MCF 10A (cell line): ENCODE results near the gene LIMA1. TPM values are rescaled to one million over a fixed set of nuclear protein-coding genes. Genes with fewer than 3 reads are reported as not detected.

Source experiments
- BruUV-seq: library from RNA; stranded (reverse); fragments of 400-500 nt; replicated peaks from 2 replicates; lab custom pipeline; 2021; lab: Mats Ljungman, UMichigan
- CTCF ChIA-PET: fragments of 300-600 bp; sonication (Branson Sonifier 250); formaldehyde crosslinking; extraction: SDS; loops from one replicate; lab custom pipeline; 2021; ENCODE audit warnings: antibody characterized with exemption, inconsistent platforms; lab: Yijun Ruan, JAX
- POLR2A ChIA-PET: fragments of 300-600, 350-650 bp; sonication (Branson Sonifier 250); formaldehyde crosslinking; extraction: SDS; loops from one replicate; lab custom pipeline; 2020; ENCODE audit warnings: antibody characterized with exemption, inconsistent platforms; lab: Yijun Ruan, JAX
- DNase-seq: peaks from one replicate; pipeline ENCODE4 v3.0.0-alpha.2; 2018; ENCODE audit not compliant: unreplicated experiment
- H3K27ac Mint-ChIP-seq: one replicate; pipeline ENCODE4 v1.8.0; 2022; ENCODE audit warnings: mild to moderate bottlenecking, low read depth, mixed read lengths; ENCODE audit not compliant: unreplicated experiment
- H3K27me3 Mint-ChIP-seq: one replicate; pipeline ENCODE4 v1.8.0; 2022; ENCODE audit warnings: mixed read lengths; ENCODE audit not compliant: insufficient read depth, unreplicated experiment
- H3K36me3 Mint-ChIP-seq: one replicate; pipeline ENCODE4 v1.8.0; 2022; ENCODE audit warnings: mild to moderate bottlenecking, moderate library complexity, mixed read lengths; ENCODE audit not compliant: insufficient read depth, unreplicated experiment
- H3K4me1 Mint-ChIP-seq: one replicate; pipeline ENCODE4 v1.8.0; 2022; ENCODE audit warnings: mixed read lengths; ENCODE audit not compliant: insufficient read depth, unreplicated experiment
- H3K4me3 Mint-ChIP-seq: one replicate; pipeline ENCODE4 v1.8.0; 2022; ENCODE audit warnings: mild to moderate bottlenecking, moderate library complexity, mixed read lengths; ENCODE audit not compliant: unreplicated experiment
- H3K9me3 Mint-ChIP-seq: one replicate; pipeline ENCODE4 v1.8.0; 2022; ENCODE audit warnings: mixed read lengths; ENCODE audit not compliant: unreplicated experiment
- intact Hi-C: fragments of 100-400 bp; cut with micrococcal nuclease; formaldehyde crosslinking; loops from 2 replicates; pipeline ENCODE4 v1.14.1; 2022
- total RNA-seq: library from RNA; stranded (reverse); gene quantifications from 2 replicates; pipeline ENCODE4 v1.2.3, GENCODE V29; 2022
- TF ChIP-seq, protein P1 (sequence below): fragments of 200-600 bp; IDR thresholded peaks from one replicate; pipeline ENCODE4 v1.8.0; 2022; ENCODE audit warnings: antibody characterized with exemption, mild to moderate bottlenecking; ENCODE audit not compliant: unreplicated experiment

Gene LIMA1
- total RNA-seq, 1 experiment from 2014 or later, result 86.0 TPM

GRCh38 chr12:50185301-50185895 lies 97.9 kb downstream of the LIMA1 start:
- BruUV-seq, result no TSS peak
- POLR2A ChIA-PET, result interaction anchor here (0.6 to 1.4 kb wide), 4 partner anchors 9 to 118 kb away, joined by 3 to 6 read pairs (median 4); partner anchors contain the start of gene COX14
- Mint-ChIP-seq H3K36me3 (peaks cover 29% of the 10 kb centered on the region), H3K27me3 (no peaks in the 10 kb centered on the region), H3K4me3 (no peak overlapping the region), H3K27ac (peak overlapping the region; percentile 68), H3K9me3 (no peaks in the 10 kb centered on the region), H3K4me1 (peaks cover 33% of the 10 kb centered on the region)
- DNase-seq, result no peak
- TF ChIP-seq, protein P1, sequence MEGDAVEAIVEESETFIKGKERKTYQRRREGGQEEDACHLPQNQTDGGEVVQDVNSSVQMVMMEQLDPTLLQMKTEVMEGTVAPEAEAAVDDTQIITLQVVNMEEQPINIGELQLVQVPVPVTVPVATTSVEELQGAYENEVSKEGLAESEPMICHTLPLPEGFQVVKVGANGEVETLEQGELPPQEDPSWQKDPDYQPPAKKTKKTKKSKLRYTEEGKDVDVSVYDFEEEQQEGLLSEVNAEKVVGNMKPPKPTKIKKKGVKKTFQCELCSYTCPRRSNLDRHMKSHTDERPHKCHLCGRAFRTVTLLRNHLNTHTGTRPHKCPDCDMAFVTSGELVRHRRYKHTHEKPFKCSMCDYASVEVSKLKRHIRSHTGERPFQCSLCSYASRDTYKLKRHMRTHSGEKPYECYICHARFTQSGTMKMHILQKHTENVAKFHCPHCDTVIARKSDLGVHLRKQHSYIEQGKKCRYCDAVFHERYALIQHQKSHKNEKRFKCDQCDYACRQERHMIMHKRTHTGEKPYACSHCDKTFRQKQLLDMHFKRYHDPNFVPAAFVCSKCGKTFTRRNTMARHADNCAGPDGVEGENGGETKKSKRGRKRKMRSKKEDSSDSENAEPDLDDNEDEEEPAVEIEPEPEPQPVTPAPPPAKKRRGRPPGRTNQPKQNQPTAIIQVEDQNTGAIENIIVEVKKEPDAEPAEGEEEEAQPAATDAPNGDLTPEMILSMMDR, result no peak
- intact Hi-C loops, result no loop called here
- CTCF ChIA-PET, result interaction anchor here (0.6 to 2.2 kb wide), 6 partner anchors 10 to 130 kb away, joined by 3 to 13 read pairs (median 4); no protein-coding TSS in a partner anchor

DNA sequence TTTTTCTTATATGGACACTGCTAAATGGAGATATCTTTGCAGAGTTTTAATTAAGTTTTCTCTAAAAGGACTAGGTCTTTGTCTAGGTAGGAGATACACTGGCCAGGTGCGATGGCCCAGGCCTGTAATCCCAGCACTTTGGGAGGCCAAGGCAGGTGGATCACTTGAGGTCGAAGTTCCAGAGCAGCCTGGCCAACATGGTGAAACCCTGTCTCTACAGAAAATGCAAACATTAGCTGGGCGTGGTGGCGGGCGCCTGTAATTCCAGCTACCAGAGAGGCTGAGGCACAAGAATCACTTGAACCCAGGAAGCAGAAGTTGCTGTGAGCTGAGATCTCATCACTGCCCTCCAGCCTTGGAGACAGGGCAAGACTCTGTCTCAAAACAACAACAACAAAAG lies 99.1 kb downstream of the LIMA1 start:
- peaks cover 32% of the 10 kb centered on the region for H3K4me1 Mint-ChIP-seq
- no TSS peak for BruUV-seq
- H3K9me3 Mint-ChIP-seq, result no peaks in the 10 kb centered on the region
- H3K36me3 Mint-ChIP-seq, result peaks cover 29% of the 10 kb centered on the region
- CTCF ChIA-PET, result interaction anchor here (0.6 to 3.9 kb wide), 5 partner anchors 9 to 130 kb away, joined by 3 to 19 read pairs (median 7); partner anchors contain the start of gene COX14
- DNase-seq, result no peak
- POLR2A ChIA-PET, result interaction anchor here (0.5 to 1.4 kb wide), 4 partner anchors 36 to 223 kb away, joined by 3 to 6 read pairs (median 3); partner anchors contain the start of gene COX14
- TF ChIP-seq, protein P1, result no peak
- H3K4me3 Mint-ChIP-seq, result no peak overlapping the region
- intact Hi-C loops, result no loop called here
- H3K27me3 Mint-ChIP-seq, result no peaks in the 10 kb centered on the region
- no peak overlapping the region for H3K27ac Mint-ChIP-seq

- Mint-ChIP-seq H3K36me3 (peaks cover 40% of the 10 kb centered on the region), H3K27ac (peak overlapping the region; percentile 54), H3K4me1 (peaks cover 23% of the 10 kb centered on the region), H3K27me3 (no peaks in the 10 kb centered on the region), H3K9me3 (no peaks in the 10 kb centered on the region), H3K4me3 (no peak overlapping the region)
- no TSS peak for BruUV-seq
- DNase-seq, result no peak
- POLR2A ChIA-PET, result interaction anchor here (0.6 to 0.7 kb wide), 3 partner anchors 12 to 58 kb away, joined by 3 to 4 read pairs (median 3); no protein-coding TSS in a partner anchor
- intact Hi-C loops, result loop anchor here (2.0 kb wide), 1 partner anchor 132 kb away; no protein-coding TSS in a partner anchor
- TF ChIP-seq, protein P1, result peak; percentile 6
- CTCF ChIA-PET, result interaction anchor here (0.6 to 3.9 kb wide), 10 partner anchors 11 to 313 kb away, joined by 3 to 19 read pairs (median 4); no protein-coding TSS in a partner anchor
Observed at GRCh38 chr12:50182461-50182860, 100.9 kb downstream of the LIMA1 start.

GRCh38 chr12:50181691-50182090 lies 101.6 kb downstream of the LIMA1 start:
- ChIA-PET CTCF (interaction anchor here (0.6 to 3.9 kb wide), 9 partner anchors 10 to 281 kb away, joined by 3 to 19 read pairs (median 3); no protein-coding TSS in a partner anchor), POLR2A (interaction anchor here (0.7 kb wide), 2 partner anchors 11 to 39 kb away, joined by 3 to 4 read pairs; no protein-coding TSS in a partner anchor)
- no peaks in the 10 kb centered on the region for H3K27me3 Mint-ChIP-seq
- H3K9me3 Mint-ChIP-seq, result no peaks in the 10 kb centered on the region
- H3K36me3 Mint-ChIP-seq, result peaks cover 45% of the 10 kb centered on the region
- H3K4me1 Mint-ChIP-seq, result peaks cover 19% of the 10 kb centered on the region
- no peak for DNase-seq
- BruUV-seq, result no TSS peak
- intact Hi-C loops, result loop anchor here (2.0 kb wide), 1 partner anchor 133 kb away; no protein-coding TSS in a partner anchor
- H3K27ac Mint-ChIP-seq, result no peak overlapping the region
- H3K4me3 Mint-ChIP-seq, result no peak overlapping the region
- TF ChIP-seq, protein P1, result no peak
